Body of pancreas (tissue), 4 donors: ENCODE results near the gene CAST. TPM values are rescaled to one million over a fixed set of nuclear protein-coding genes. Genes with fewer than 3 reads are reported as not detected.
A peak's percentile ranks its signal among the peaks of the same experiment; 100 is the strongest.

Experiments used
- ATAC-seq: fragments of 150-250 bp; one replicate; pipeline ENCODE4 v1.9.1; 2016
- DNase-seq, 4 donors: peaks; one replicate each; pipeline ENCODE4 v3.0.0-alpha.2; 2019
- H3K27ac ChIP-seq, 4 donors: fragments of 200-600 bp; sonication (generic); 1 replicate in 3 of 4; 2 replicates in 1 of 4; pipeline versions ENCODE4 v1.5.1 to v1.6.1; 2016 to 2019; ENCODE audit warnings: mild to moderate bottlenecking in 1 of 4, mixed read lengths in 1 of 4, moderate library complexity in 1 of 4
- H3K27me3 ChIP-seq, 2 donors: fragments of 200-600 bp; sonication (generic); one replicate each; pipeline ENCODE4 v1.6.0; 2016; ENCODE audit warnings: mild to moderate bottlenecking in 1 of 2
- H3K36me3 ChIP-seq, 2 donors: fragments of 200-600 bp; sonication (generic); replicated peaks in 1 of 2; 2 replicates each; pipeline ENCODE4 v1.5.1; 2016; ENCODE audit warnings: low read depth in 2 of 2; ENCODE audit not compliant: insufficient read depth in 1 of 2
- H3K4me1 ChIP-seq: fragments of 200-600 bp; sonication (generic); one replicate; pipeline ENCODE4 v1.6.0; 2016
- H3K4me3 ChIP-seq, 2 donors: fragments of 200-600 bp; sonication (generic); 1 replicate in 1 of 2; 2 replicates in 1 of 2; pipeline ENCODE4 v1.5.1; 2016 to 2019
- H3K9me3 ChIP-seq, 3 donors: fragments of 200-600 bp; sonication (generic); 1 replicate in 2 of 3; 2 replicates in 1 of 3; pipeline ENCODE4 v1.5.1; 2016
- POLR2A ChIP-seq, 3 donors: fragments of 450-650 bp; IDR thresholded peaks; one replicate each; pipeline ENCODE4 v1.6.1; 2016; ENCODE audit warnings: antibody characterized with exemption in 3 of 3, mild to moderate bottlenecking in 2 of 3
- WGBS, 2 donors: methylation state at CpG; one replicate each; pipeline ENCODE4 v1.1.5; 2017; 5-methylcytosine and 5-hydroxymethylcytosine counted together
- intact Hi-C: fragments of 100-400 bp; cut with DNase I; formaldehyde crosslinking; loops from one replicate; pipeline ENCODE4 v1.15.1; 2023
- total RNA-seq, 2 donors: library from RNA; depleted of rRNA; stranded (reverse); fragments of >200 nt; gene quantifications; one replicate each; pipeline ENCODE4 v1.1.0, GENCODE V29; 2016
- TF ChIP-seq, protein P1 (sequence below), 7 experiments: fragments of 450-650 bp in 4 of 7; fragments of 200-600 bp in 3 of 7; sonication (generic) in 3 of 7; IDR thresholded peaks; one replicate each; pipeline ENCODE4 v1.5.1; 2016 to 2019; ENCODE audit warnings: antibody characterized with exemption in 7 of 7

The CAST gene
- total RNA-seq, 2 donors from 2014 or later, result 130 to 157 TPM

GRCh38 chr5:96619946-96620345, 42.2 kb upstream of the CAST start:
- no peaks in the 10 kb centered on the region for H3K9me3 ChIP-seq
- H3K4me3 ChIP-seq, result no peak overlapping the region
- TF ChIP-seq POLR2A (IDR thresholded peaks at IDR 0.05), result no peak
- TF ChIP-seq, protein P1, sequence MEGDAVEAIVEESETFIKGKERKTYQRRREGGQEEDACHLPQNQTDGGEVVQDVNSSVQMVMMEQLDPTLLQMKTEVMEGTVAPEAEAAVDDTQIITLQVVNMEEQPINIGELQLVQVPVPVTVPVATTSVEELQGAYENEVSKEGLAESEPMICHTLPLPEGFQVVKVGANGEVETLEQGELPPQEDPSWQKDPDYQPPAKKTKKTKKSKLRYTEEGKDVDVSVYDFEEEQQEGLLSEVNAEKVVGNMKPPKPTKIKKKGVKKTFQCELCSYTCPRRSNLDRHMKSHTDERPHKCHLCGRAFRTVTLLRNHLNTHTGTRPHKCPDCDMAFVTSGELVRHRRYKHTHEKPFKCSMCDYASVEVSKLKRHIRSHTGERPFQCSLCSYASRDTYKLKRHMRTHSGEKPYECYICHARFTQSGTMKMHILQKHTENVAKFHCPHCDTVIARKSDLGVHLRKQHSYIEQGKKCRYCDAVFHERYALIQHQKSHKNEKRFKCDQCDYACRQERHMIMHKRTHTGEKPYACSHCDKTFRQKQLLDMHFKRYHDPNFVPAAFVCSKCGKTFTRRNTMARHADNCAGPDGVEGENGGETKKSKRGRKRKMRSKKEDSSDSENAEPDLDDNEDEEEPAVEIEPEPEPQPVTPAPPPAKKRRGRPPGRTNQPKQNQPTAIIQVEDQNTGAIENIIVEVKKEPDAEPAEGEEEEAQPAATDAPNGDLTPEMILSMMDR (IDR thresholded peaks at IDR 0.05), result no peak
- ATAC-seq, result no peak
- no peak overlapping the region for H3K27ac ChIP-seq
- intact Hi-C loops, result loop anchor here (10.0 kb wide), 1 partner anchor 65 kb away; no protein-coding TSS in a partner anchor
- no peaks in the 10 kb centered on the region for H3K36me3 ChIP-seq
- H3K4me1 ChIP-seq, result no peaks in the 10 kb centered on the region
- 71 to 88% methylated on average over 2 of the region's 2 CpGs for WGBS, 2 donors
- DNase-seq, result no peak
- H3K27me3 ChIP-seq, result no peaks in the 10 kb centered on the region

DNA sequence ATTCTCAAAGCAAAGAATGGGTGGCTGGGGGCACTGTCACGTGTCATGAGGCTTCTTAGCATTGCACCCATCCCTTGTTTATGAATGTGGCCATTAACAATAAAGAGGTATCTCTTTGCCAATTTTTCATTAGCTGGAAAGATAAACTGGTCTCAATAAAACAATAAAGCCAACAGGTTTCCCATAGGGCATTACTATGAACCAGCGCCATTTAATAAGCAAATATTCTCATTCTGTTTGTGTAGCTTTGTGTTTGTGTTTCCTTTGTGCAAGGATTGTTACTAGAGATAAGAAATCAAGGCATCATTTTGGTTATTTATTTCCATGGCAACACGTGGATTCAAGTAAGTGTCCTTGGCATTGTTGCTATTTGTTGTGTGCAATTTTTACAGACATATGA, 37.6 kb upstream of the CAST start:
- no peaks in the 10 kb centered on the region for H3K4me1 ChIP-seq
- TF ChIP-seq, protein P1 (IDR thresholded peaks at IDR 0.05), result no peak
- TF ChIP-seq POLR2A (IDR thresholded peaks at IDR 0.05), result no peak
- H3K9me3 ChIP-seq, result no peaks in the 10 kb centered on the region
- 63 to 73% methylated on average over 3 of the region's 3 CpGs for WGBS, 2 donors
- no peaks in the 10 kb centered on the region for H3K27me3 ChIP-seq
- H3K27ac ChIP-seq, result no peak overlapping the region
- H3K36me3 ChIP-seq, result no peaks in the 10 kb centered on the region
- no peak for ATAC-seq
- H3K4me3 ChIP-seq, result no peak overlapping the region
- no peak for DNase-seq
- intact Hi-C loops, result no loop called here

- Histone ChIP-seq H3K36me3 (no peaks in the 10 kb centered on the region), H3K27ac (no peak overlapping the region), H3K4me3 (no peak overlapping the region), H3K27me3 (no peaks in the 10 kb centered on the region), H3K9me3 (no peaks in the 10 kb centered on the region), H3K4me1 (no peaks in the 10 kb centered on the region)
- TF ChIP-seq POLR2A (IDR thresholded peaks at IDR 0.05), result no peak
- TF ChIP-seq, protein P1 (IDR thresholded peaks at IDR 0.05), result no peak
- ATAC-seq, result no peak
- DNase-seq, result no peak
- intact Hi-C loops, result no loop called here
- 88% methylated on average over 2 of the region's 2 CpGs for WGBS, 2 donors
Measured at GRCh38 chr5:96625365-96625764, 36.8 kb upstream of the CAST start.

DNA sequence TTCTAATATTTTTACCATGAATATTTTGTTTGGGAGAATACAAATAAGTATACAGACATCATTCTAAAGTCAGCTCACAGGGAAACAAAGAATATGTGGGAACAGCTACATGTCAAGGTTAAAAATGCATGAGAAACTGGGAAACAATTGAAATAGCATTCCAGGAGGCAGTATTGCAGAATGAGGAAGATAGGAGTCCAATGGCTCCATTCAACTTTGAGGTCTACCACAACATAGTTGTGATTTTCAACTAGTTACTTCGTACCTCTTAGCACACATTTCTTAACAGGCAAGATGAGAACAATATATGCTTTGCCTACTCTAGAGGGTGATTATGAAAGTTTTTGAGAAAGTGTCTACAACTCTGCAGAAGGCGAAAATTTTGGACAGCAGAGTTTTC, 35.2 kb upstream of the CAST start:
- Histone ChIP-seq H3K4me1 (no peaks in the 10 kb centered on the region), H3K27me3 (no peaks in the 10 kb centered on the region), H3K9me3 (no peaks in the 10 kb centered on the region), H3K36me3 (no peaks in the 10 kb centered on the region), H3K27ac (peak overlapping the region in 2 of 4 donors; percentile 38 to 63), H3K4me3 (no peak overlapping the region)
- ATAC-seq (no peak), DNase-seq (no peak)
- WGBS, 2 donors, result 79 to 81% methylated on average over 2 of the region's 2 CpGs
- intact Hi-C loops, result no loop called here
- TF ChIP-seq, protein P1 (IDR thresholded peaks at IDR 0.05), result no peak
- no peak for TF ChIP-seq POLR2A (IDR thresholded peaks at IDR 0.05)

- Histone ChIP-seq H3K36me3 (no peaks in the 10 kb centered on the region), H3K9me3 (no peaks in the 10 kb centered on the region), H3K27ac (peak overlapping the region in 3 of 4 donors; percentile 9 to 63 (median 38)), H3K4me3 (no peak overlapping the region), H3K27me3 (no peaks in the 10 kb centered on the region), H3K4me1 (no peaks in the 10 kb centered on the region)
- intact Hi-C loops, result no loop called here
- DNase-seq, result no peak
- WGBS, 2 donors, result 51 to 64% methylated on average over 2 of the region's 2 CpGs
- TF ChIP-seq POLR2A (IDR thresholded peaks at IDR 0.05), result no peak
- TF ChIP-seq, protein P1 (IDR thresholded peaks at IDR 0.05), result no peak
- ATAC-seq, result no peak
Measured at GRCh38 chr5:96627792-96628398, 34.3 kb upstream of the CAST start.
